Measurements from ENCODE around the gene USP35. TPM values are rescaled to one million over a fixed set of nuclear protein-coding genes. Genes with fewer than 3 reads are reported as not detected.

The USP35 gene
- polyA plus RNA-seq, 2 of the 4 experiments (the other 2 are of a cell fraction): 3.8 to 5.8 TPM

GRCh38 chr11:78257654-78258053, 68.9 kb downstream of the USP35 start (continued):
- no peak for TF ChIP-seq ZSCAN20 (CRISPR knock-in tag; IDR thresholded peaks at IDR 0.05)
- TF ChIP-seq CHD4 (IDR thresholded peaks at IDR 0.05; ENCODE audit: borderline replicate concordance): no peak
- no peak for TF ChIP-seq KDM5A (IDR thresholded peaks at IDR 0.05)
- TF ChIP-seq MYC (IDR thresholded peaks at IDR 0.05; ENCODE audit: borderline replicate concordance, low read length): no peak
- TF ChIP-seq RCOR1 (IDR thresholded peaks at IDR 0.05; ENCODE audit: low read depth, low read length): no peak

- WGBS (ENCODE audit: missing lambda C conversion rate): 71% methylated on average over 8 of the region's 8 CpGs
- Histone ChIP-seq H3K4me1 (no peaks in the 10 kb centered on the region), H3K27ac (no peak overlapping the region), H3K4me3 (no peak overlapping the region), H3K9me3 (no peaks in the 10 kb centered on the region), H3K4me2 (no peak overlapping the region)
- POLR2A ChIA-PET: interaction anchor here (0.7 kb wide), 2 partner anchors 133 to 165 kb away, joined by 4 read pairs; no protein-coding TSS in a partner anchor
- ATAC-seq: no peak
- no peak for TF ChIP-seq RARB (CRISPR knock-in tag; IDR thresholded peaks at IDR 0.05)
- no peak for TF ChIP-seq RFX5 (IDR thresholded peaks at IDR 0.05)
- TF ChIP-seq CHD2 (IDR thresholded peaks at IDR 0.05; ENCODE audit: low read length, partially characterized antibody): no peak
- no peak for TF ChIP-seq MAFK (IDR thresholded peaks at IDR 0.05; ENCODE audit: partially characterized antibody)
- FAIRE-seq: no peak
- DNase-seq (ENCODE audit: low read depth in 1 of 2, low spot score in 1 of 2): no peak
- CTCF ChIA-PET: interaction anchor here (0.7 to 1.2 kb wide), 2 partner anchors 32 to 305 kb away, joined by 3 to 5 read pairs; no protein-coding TSS in a partner anchor
These were observed 71.2 kb downstream of the USP35 start for GRCh38 chr11:78259777-78260487.

GRCh38 chr11:78261367-78261766, 72.6 kb downstream of the USP35 start:
- FAIRE-seq: no peak
- WGBS (ENCODE audit: missing lambda C conversion rate): 82% methylated on average over 4 of the region's 4 CpGs
- CTCF ChIA-PET: interaction anchor here (1.2 kb wide), 1 partner anchor 33 kb away, joined by 3 read pairs; no protein-coding TSS in a partner anchor

GRCh38 chr11:78261828-78262227, 73.1 kb downstream of the USP35 start:
- no peak for FAIRE-seq
- Histone ChIP-seq H3K27ac (no peak overlapping the region), H3K4me3 (no peak overlapping the region), H3K4me2 (no peak overlapping the region), H3K9me3 (no peaks in the 10 kb centered on the region), H3K4me1 (peaks cover 4% of the 10 kb centered on the region; the same call in 1 of the 3 replicates)
- WGBS (ENCODE audit: missing lambda C conversion rate): 97% methylated on average over 4 of the region's 4 CpGs
- no peak for DNase-seq (ENCODE audit: low read depth in 1 of 2, low spot score in 1 of 2)
- no peak for TF ChIP-seq HES2 (IDR thresholded peaks at IDR 0.05)
- no peak for TF ChIP-seq ESRRA (IDR thresholded peaks at IDR 0.05; ENCODE audit: borderline replicate concordance, low read length)
- no peak for TF ChIP-seq HOXA7 (CRISPR knock-in tag; IDR thresholded peaks at IDR 0.05)
- TF ChIP-seq HEYL (CRISPR knock-in tag; IDR thresholded peaks at IDR 0.05): no peak
- TF ChIP-seq JUN (IDR thresholded peaks at IDR 0.05): no peak
- TF ChIP-seq SREBF2 (IDR thresholded peaks at IDR 0.05): no peak
- no peak for TF ChIP-seq EP300 (IDR thresholded peaks at IDR 0.05)
- no peak for TF ChIP-seq SMC3 (IDR thresholded peaks at IDR 0.05)
- TF ChIP-seq MYC (IDR thresholded peaks at IDR 0.05; ENCODE audit: borderline replicate concordance, low read length): no peak
- no peak for TF ChIP-seq EHF (CRISPR knock-in tag; IDR thresholded peaks at IDR 0.05)
- TF ChIP-seq MAZ (IDR thresholded peaks at IDR 0.05; ENCODE audit: borderline replicate concordance, low read depth, low read length): no peak
- no peak for TF ChIP-seq RCOR1 (IDR thresholded peaks at IDR 0.05; ENCODE audit: low read depth, low read length)
- POLR2A ChIA-PET: no interaction called here
- CTCF ChIA-PET: interaction anchor here (0.6 to 1.8 kb wide), 3 partner anchors 15 to 69 kb away, joined by 3 to 4 read pairs (median 3); no protein-coding TSS in a partner anchor
- no peak for ATAC-seq

More at GRCh38 chr11:78261367-78261766, 72.6 kb downstream of the USP35 start:
- Histone ChIP-seq H3K4me2 (no peak overlapping the region), H3K4me3 (no peak overlapping the region), H3K9me3 (no peaks in the 10 kb centered on the region), H3K27ac (no peak overlapping the region), H3K4me1 (peaks cover 4% of the 10 kb centered on the region; the same call in 1 of the 3 replicates)
- POLR2A ChIA-PET: no interaction called here
- ATAC-seq (no peak), DNase-seq (ENCODE audit: low read depth in 1 of 2, low spot score in 1 of 2) (no peak)
- TF ChIP-seq CHD2 (IDR thresholded peaks at IDR 0.05; ENCODE audit: low read length, partially characterized antibody) (no peak), ZSCAN20 (CRISPR knock-in tag; IDR thresholded peaks at IDR 0.05) (no peak), RCOR1 (IDR thresholded peaks at IDR 0.05; ENCODE audit: low read depth, low read length) (no peak), RARB (CRISPR knock-in tag; IDR thresholded peaks at IDR 0.05) (no peak), CBX8 (IDR thresholded peaks at IDR 0.05) (no peak), NR3C1 (IDR thresholded peaks at IDR 0.05) (no peak), HOXB13 (CRISPR knock-in tag; IDR thresholded peaks at IDR 0.05; ENCODE audit: low read depth) (no peak), TFCP2L1 (CRISPR knock-in tag; IDR thresholded peaks at IDR 0.05) (no peak), SREBF2 (IDR thresholded peaks at IDR 0.05) (no peak), NFE2L2 (conservative IDR thresholded peaks at IDR 0.05; ENCODE audit: low read length) (no peak), GATA3 (IDR thresholded peaks at IDR 0.05; ENCODE audit: borderline replicate concordance) (no peak), HDAC2 (IDR thresholded peaks at IDR 0.05) (no peak), ZNF302 (CRISPR knock-in tag; IDR thresholded peaks at IDR 0.05) (no peak), KDM5A (IDR thresholded peaks at IDR 0.05) (no peak), BHLHE40 (IDR thresholded peaks at IDR 0.05; ENCODE audit: low read depth, low read length) (no peak)

All from A549 (cell line).